ENCODE results near the gene ZBTB16.

The ZBTB16 gene

GRCh38 chr11:114163830-114164401 lies 104.4 kb downstream of the ZBTB16 start:
- no peaks in the 10 kb centered on the region for H3K27me3 ChIP-seq (ENCODE audit: low read depth, low read length)
- no peaks in the 10 kb centered on the region for H3K9me3 ChIP-seq (ENCODE audit: control insufficient read depth in 1 of 2, low read length in 2 of 2)
- peaks cover 0 to 4% of the 10 kb centered on the region in 2 donors for H3K36me3 ChIP-seq (ENCODE audit: control insufficient read depth in 1 of 2, insufficient read depth in 2 of 2, low read length in 2 of 2)
- peak overlapping the region; percentile 97 for H3K27ac ChIP-seq (ENCODE audit: low read length)
- peak overlapping the region in 1 of 2 donors; percentile 48 for H3K4me3 ChIP-seq (ENCODE audit: low read depth in 1 of 2, low read length in 2 of 2)
- H3K4me1 ChIP-seq (ENCODE audit: control insufficient read depth in 1 of 2, insufficient read depth in 2 of 2, low read length in 2 of 2) = peaks cover 66 to 79% of the 10 kb centered on the region in 2 donors

GRCh38 chr11:114164546-114164945 lies 105.0 kb downstream of the ZBTB16 start:
- Histone ChIP-seq H3K36me3 (ENCODE audit: control insufficient read depth in 1 of 2, insufficient read depth in 2 of 2, low read length in 2 of 2) (peaks cover 0 to 4% of the 10 kb centered on the region in 2 donors), H3K27me3 (ENCODE audit: low read depth, low read length) (no peaks in the 10 kb centered on the region), H3K4me1 (ENCODE audit: control insufficient read depth in 1 of 2, insufficient read depth in 2 of 2, low read length in 2 of 2) (peaks cover 66 to 76% of the 10 kb centered on the region in 2 donors), H3K9me3 (ENCODE audit: control insufficient read depth in 1 of 2, low read length in 2 of 2) (no peaks in the 10 kb centered on the region), H3K4me3 (ENCODE audit: low read depth in 1 of 2, low read length in 2 of 2) (peak overlapping the region in 1 of 2 donors; percentile 48), H3K27ac (ENCODE audit: low read length) (peak overlapping the region; percentile 97)

- Histone ChIP-seq H3K4me3 (ENCODE audit: low read depth in 1 of 2, low read length in 2 of 2) (peak overlapping the region in 1 of 2 donors; percentile 48), H3K27ac (ENCODE audit: low read length) (peak overlapping the region; percentile 97), H3K27me3 (ENCODE audit: low read depth, low read length) (no peaks in the 10 kb centered on the region), H3K9me3 (ENCODE audit: control insufficient read depth in 1 of 2, low read length in 2 of 2) (no peaks in the 10 kb centered on the region), H3K4me1 (ENCODE audit: control insufficient read depth in 1 of 2, insufficient read depth in 2 of 2, low read length in 2 of 2) (peaks cover 70% of the 10 kb centered on the region in 2 donors), H3K36me3 (ENCODE audit: control insufficient read depth in 1 of 2, insufficient read depth in 2 of 2, low read length in 2 of 2) (peaks cover 0 to 4% of the 10 kb centered on the region in 2 donors)
Measured at GRCh38 chr11:114165326-114166230, 106.1 kb downstream of the ZBTB16 start.

GRCh38 chr11:114166362-114166761 lies 106.9 kb downstream of the ZBTB16 start:
- peak overlapping the region; percentile 4 to 19 for H3K4me3 ChIP-seq (ENCODE audit: low read depth in 1 of 2, low read length in 2 of 2)
- no peaks in the 10 kb centered on the region for H3K27me3 ChIP-seq (ENCODE audit: low read depth, low read length)
- H3K9me3 ChIP-seq (ENCODE audit: control insufficient read depth in 1 of 2, low read length in 2 of 2) = no peaks in the 10 kb centered on the region
- peak overlapping the region; percentile 97 for H3K27ac ChIP-seq (ENCODE audit: low read length)
- H3K36me3 ChIP-seq (ENCODE audit: control insufficient read depth in 1 of 2, insufficient read depth in 2 of 2, low read length in 2 of 2) = peaks cover 0 to 4% of the 10 kb centered on the region in 2 donors
- H3K4me1 ChIP-seq (ENCODE audit: control insufficient read depth in 1 of 2, insufficient read depth in 2 of 2, low read length in 2 of 2) = peaks cover 65 to 66% of the 10 kb centered on the region in 2 donors

GRCh38 chr11:114166897-114167323 lies 107.4 kb downstream of the ZBTB16 start:
- Histone ChIP-seq H3K36me3 (ENCODE audit: control insufficient read depth in 1 of 2, insufficient read depth in 2 of 2, low read length in 2 of 2) (peaks cover 0 to 4% of the 10 kb centered on the region in 2 donors), H3K27me3 (ENCODE audit: low read depth, low read length) (no peaks in the 10 kb centered on the region), H3K4me3 (ENCODE audit: low read depth in 1 of 2, low read length in 2 of 2) (peak overlapping the region; percentile 4 to 19), H3K4me1 (ENCODE audit: control insufficient read depth in 1 of 2, insufficient read depth in 2 of 2, low read length in 2 of 2) (peaks cover 65 to 69% of the 10 kb centered on the region in 2 donors), H3K27ac (ENCODE audit: low read length) (peak overlapping the region; percentile 97), H3K9me3 (ENCODE audit: control insufficient read depth in 1 of 2, low read length in 2 of 2) (no peaks in the 10 kb centered on the region)

- H3K36me3 ChIP-seq (ENCODE audit: control insufficient read depth in 1 of 2, insufficient read depth in 2 of 2, low read length in 2 of 2) = peaks cover 0 to 4% of the 10 kb centered on the region in 2 donors
- H3K4me3 ChIP-seq (ENCODE audit: low read depth in 1 of 2, low read length in 2 of 2) = peak overlapping the region in 1 of 2 donors; percentile 32
- H3K9me3 ChIP-seq (ENCODE audit: control insufficient read depth in 1 of 2, low read length in 2 of 2) = no peaks in the 10 kb centered on the region
- peaks cover 65 to 74% of the 10 kb centered on the region in 2 donors for H3K4me1 ChIP-seq (ENCODE audit: control insufficient read depth in 1 of 2, insufficient read depth in 2 of 2, low read length in 2 of 2)
- H3K27ac ChIP-seq (ENCODE audit: low read length) = peak overlapping the region; percentile 97
- H3K27me3 ChIP-seq (ENCODE audit: low read depth, low read length) = no peaks in the 10 kb centered on the region
Measured at GRCh38 chr11:114167355-114167754, 107.8 kb downstream of the ZBTB16 start.

GRCh38 chr11:114167771-114168448 lies 108.4 kb downstream of the ZBTB16 start:
- Histone ChIP-seq H3K27me3 (ENCODE audit: low read depth, low read length) (no peaks in the 10 kb centered on the region), H3K4me3 (ENCODE audit: low read depth in 1 of 2, low read length in 2 of 2) (peak overlapping the region; percentile 8 to 32), H3K27ac (ENCODE audit: low read length) (peak overlapping the region; percentile 97), H3K9me3 (ENCODE audit: control insufficient read depth in 1 of 2, low read length in 2 of 2) (no peaks in the 10 kb centered on the region), H3K36me3 (ENCODE audit: control insufficient read depth in 1 of 2, insufficient read depth in 2 of 2, low read length in 2 of 2) (peaks cover 0 to 4% of the 10 kb centered on the region in 2 donors), H3K4me1 (ENCODE audit: control insufficient read depth in 1 of 2, insufficient read depth in 2 of 2, low read length in 2 of 2) (peaks cover 68 to 79% of the 10 kb centered on the region in 2 donors)

- no peaks in the 10 kb centered on the region for H3K27me3 ChIP-seq (ENCODE audit: low read depth, low read length)
- peak overlapping the region; percentile 97 for H3K27ac ChIP-seq (ENCODE audit: low read length)
- peaks cover 63 to 83% of the 10 kb centered on the region in 2 donors for H3K4me1 ChIP-seq (ENCODE audit: control insufficient read depth in 1 of 2, insufficient read depth in 2 of 2, low read length in 2 of 2)
- no peaks in the 10 kb centered on the region for H3K36me3 ChIP-seq (ENCODE audit: control insufficient read depth in 1 of 2, insufficient read depth in 2 of 2, low read length in 2 of 2)
- H3K9me3 ChIP-seq (ENCODE audit: control insufficient read depth in 1 of 2, low read length in 2 of 2) = no peaks in the 10 kb centered on the region
- H3K4me3 ChIP-seq (ENCODE audit: low read depth in 1 of 2, low read length in 2 of 2) = peak overlapping the region in 1 of 2 donors; percentile 8
Measured at GRCh38 chr11:114168691-114169090, 109.2 kb downstream of the ZBTB16 start.

GRCh38 chr11:114169321-114169749 lies 109.8 kb downstream of the ZBTB16 start:
- no peak overlapping the region for H3K4me3 ChIP-seq (ENCODE audit: low read depth in 1 of 2, low read length in 2 of 2)
- peaks cover 60 to 82% of the 10 kb centered on the region in 2 donors for H3K4me1 ChIP-seq (ENCODE audit: control insufficient read depth in 1 of 2, insufficient read depth in 2 of 2, low read length in 2 of 2)
- H3K27ac ChIP-seq (ENCODE audit: low read length) = peak overlapping the region; percentile 97
- H3K9me3 ChIP-seq (ENCODE audit: control insufficient read depth in 1 of 2, low read length in 2 of 2) = no peaks in the 10 kb centered on the region
- H3K27me3 ChIP-seq (ENCODE audit: low read depth, low read length) = no peaks in the 10 kb centered on the region
- H3K36me3 ChIP-seq (ENCODE audit: control insufficient read depth in 1 of 2, insufficient read depth in 2 of 2, low read length in 2 of 2) = no peaks in the 10 kb centered on the region

GRCh38 chr11:114169821-114170220 lies 110.3 kb downstream of the ZBTB16 start:
- no peak overlapping the region for H3K4me3 ChIP-seq (ENCODE audit: low read depth in 1 of 2, low read length in 2 of 2)
- peaks cover 55 to 82% of the 10 kb centered on the region in 2 donors for H3K4me1 ChIP-seq (ENCODE audit: control insufficient read depth in 1 of 2, insufficient read depth in 2 of 2, low read length in 2 of 2)
- H3K27ac ChIP-seq (ENCODE audit: low read length) = peak overlapping the region; percentile 97

GRCh38 chr11:114170226-114170625 lies 110.7 kb downstream of the ZBTB16 start:
- Histone ChIP-seq H3K36me3 (ENCODE audit: control insufficient read depth in 1 of 2, insufficient read depth in 2 of 2, low read length in 2 of 2) (no peaks in the 10 kb centered on the region), H3K9me3 (ENCODE audit: control insufficient read depth in 1 of 2, low read length in 2 of 2) (no peaks in the 10 kb centered on the region), H3K27me3 (ENCODE audit: low read depth, low read length) (no peaks in the 10 kb centered on the region), H3K4me3 (ENCODE audit: low read depth in 1 of 2, low read length in 2 of 2) (no peak overlapping the region), H3K27ac (ENCODE audit: low read length) (peak overlapping the region; percentile 97), H3K4me1 (ENCODE audit: control insufficient read depth in 1 of 2, insufficient read depth in 2 of 2, low read length in 2 of 2) (peaks cover 52 to 82% of the 10 kb centered on the region in 2 donors)

More at GRCh38 chr11:114169821-114170220, 110.3 kb downstream of the ZBTB16 start:
- H3K36me3 ChIP-seq (ENCODE audit: control insufficient read depth in 1 of 2, insufficient read depth in 2 of 2, low read length in 2 of 2) = no peaks in the 10 kb centered on the region
- H3K27me3 ChIP-seq (ENCODE audit: low read depth, low read length) = no peaks in the 10 kb centered on the region
- H3K9me3 ChIP-seq (ENCODE audit: control insufficient read depth in 1 of 2, low read length in 2 of 2) = no peaks in the 10 kb centered on the region

Data from muscle layer of duodenum (tissue), 2 donors.